GM23248 (cell line): Measurements from ENCODE around the gene ZNF689. TPM values are rescaled to one million over a fixed set of nuclear protein-coding genes. Genes with fewer than 3 reads are reported as not detected.

Experiments
- DNase-seq: peaks from one replicate; pipeline ENCODE4 v3.0.0-alpha.2; 2015
- H2AFZ ChIP-seq: fragments of 200-600 bp; sonication (generic); 2 replicates; pipeline ENCODE4 v1.6.1; 2016; ENCODE audit warnings: antibody characterized with exemption
- H3F3A ChIP-seq: fragments of 200-600 bp; sonication (generic); 2 replicates; pipeline ENCODE4 v1.6.1; 2016; ENCODE audit warnings: mild to moderate bottlenecking, antibody characterized with exemption, mixed run types; ENCODE audit not compliant: insufficient read depth
- H3K27ac ChIP-seq: fragments of 200-600 bp; sonication (generic); 2 replicates; pipeline ENCODE4 v1.5.1; 2016; ENCODE audit warnings: mild to moderate bottlenecking
- H3K27me3 ChIP-seq: fragments of 200-600 bp; sonication (generic); replicated peaks from 2 replicates; pipeline ENCODE4 v1.6.1; 2016; ENCODE audit warnings: mild to moderate bottlenecking; ENCODE audit not compliant: insufficient read depth
- H3K36me3 ChIP-seq: fragments of 200-600 bp; sonication (generic); 2 replicates; pipeline ENCODE4 v1.6.1; 2016; ENCODE audit warnings: low read depth, mild to moderate bottlenecking
- H3K4me1 ChIP-seq: fragments of 200-600 bp; sonication (generic); 2 replicates; pipeline ENCODE4 v1.6.1; 2016; ENCODE audit warnings: mild to moderate bottlenecking; ENCODE audit not compliant: insufficient read depth
- H3K4me2 ChIP-seq: fragments of 200-600 bp; sonication (generic); one replicate; pipeline ENCODE4 v1.6.1; 2016; ENCODE audit warnings: mild to moderate bottlenecking; ENCODE audit not compliant: unreplicated experiment
- H3K4me3 ChIP-seq: fragments of 200-600 bp; sonication (generic); 2 replicates; pipeline ENCODE4 v1.5.1; 2016; ENCODE audit warnings: mild to moderate bottlenecking
- H3K79me2 ChIP-seq: fragments of 200-600 bp; sonication (generic); 2 replicates; pipeline ENCODE4 v1.6.1; 2016; ENCODE audit warnings: mild to moderate bottlenecking; ENCODE audit not compliant: insufficient read depth
- H3K9ac ChIP-seq: fragments of 200-600 bp; sonication (generic); 2 replicates; pipeline ENCODE4 v1.6.1; 2016; ENCODE audit warnings: mild to moderate bottlenecking
- H3K9me2 ChIP-seq: fragments of 200-600 bp; sonication (generic); 2 replicates; pipeline ENCODE4 v1.6.1; 2016; ENCODE audit warnings: mixed run types, mild to moderate bottlenecking, moderate library complexity; ENCODE audit not compliant: insufficient read depth
- H3K9me3 ChIP-seq: fragments of 200-600 bp; sonication (generic); one replicate; pipeline ENCODE4 v1.6.1; 2017; ENCODE audit warnings: low read depth
- H4K20me1 ChIP-seq: fragments of 200-600 bp; sonication (generic); 2 replicates; pipeline ENCODE4 v1.6.0; 2016; ENCODE audit not compliant: insufficient read depth
- EZH2 ChIP-seq: fragments of 200-600 bp; sonication (generic); IDR thresholded peaks from 2 replicates; pipeline ENCODE4 v1.6.1; 2018; ENCODE audit warnings: antibody characterized with exemption, mild to moderate bottlenecking; ENCODE audit not compliant: insufficient read depth, poor library complexity, severe bottlenecking
- EZH2phosphoT487 ChIP-seq: fragments of 200-600 bp; sonication (generic); IDR thresholded peaks from 2 replicates; pipeline ENCODE4 v1.6.1; 2018; ENCODE audit warnings: antibody characterized with exemption, moderate library complexity, mild to moderate bottlenecking, low read depth; ENCODE audit not compliant: insufficient read depth
- WGBS, 2 experiments: methylation state at CpG; one replicate each; pipeline ENCODE4 v1.1.6; 2015 to 2017; ENCODE audit warnings: low lambda C conversion rate in 2 of 2, low coverage in 1 of 2; ENCODE audit errors: missing lambda C conversion rate in 2 of 2; 5-methylcytosine and 5-hydroxymethylcytosine counted together
- in situ Hi-C: fragments of 300-500 bp; cut with MboI; formaldehyde crosslinking; loops from 2 replicates; pipeline ENCODE4 v1.15.0; 2020
- polyA plus RNA-seq: library from polyadenylated mRNA; unstranded; fragments of >200 nt; fragmentation: Nextera tagmentation; extraction: Ambion mirVana; gene quantifications from 2 replicates; pipeline ENCODE4 v1.2.1, GENCODE V29; 2016
- total RNA-seq: library from RNA; depleted of rRNA; stranded (reverse); fragments of >200 nt; shearing (Covaris generic); gene quantifications from 2 replicates; pipeline ENCODE4 v1.2.3, GENCODE V29; 2014

Gene ZNF689
- total and polyA plus RNA-seq, 2 experiments from 2014 or later: 5.1 to 5.7 TPM

DNA sequence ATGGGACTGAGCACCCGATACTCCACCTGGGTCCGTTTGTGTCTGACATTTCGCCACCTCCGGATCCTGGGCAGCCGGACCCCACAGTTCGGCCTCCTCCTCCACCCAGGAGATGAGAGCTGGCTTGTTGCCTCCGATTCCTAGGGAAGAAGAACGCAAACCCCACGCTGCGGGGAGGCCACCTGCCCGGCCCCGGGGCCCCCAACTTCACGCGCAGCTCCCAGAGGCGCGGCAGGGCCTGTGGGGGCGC lies 52.6 kb downstream of the ZNF689 start:
- in situ Hi-C loops: no loop called here
- Histone ChIP-seq H3F3A (no peaks in the 10 kb centered on the region), H3K9me2 (no peaks in the 10 kb centered on the region), H3K36me3 (no peaks in the 10 kb centered on the region), H3K4me1 (no peaks in the 10 kb centered on the region), H3K27ac (peak overlapping the region; percentile 86), H3K9ac (peak overlapping the region; percentile 96), H3K4me3 (peak overlapping the region; percentile 93), H2AFZ (peak overlapping the region; percentile 93), H3K27me3 (no peaks in the 10 kb centered on the region), H3K9me3 (no peaks in the 10 kb centered on the region), H4K20me1 (no peaks in the 10 kb centered on the region), H3K4me2 (peak overlapping the region; percentile 83), H3K79me2 (peaks cover 37% of the 10 kb centered on the region)
- peak; percentile 58 for DNase-seq
- WGBS, 2 experiments: 1 to 2% methylated on average over 17 of the region's 17 CpGs
- TF ChIP-seq EZH2 (no peak), EZH2phosphoT487 (no peak)

GRCh38 chr16:30556125-30556473 lies 54.1 kb downstream of the ZNF689 start:
- H3K36me3 ChIP-seq: no peaks in the 10 kb centered on the region
- TF ChIP-seq EZH2phosphoT487: no peak
- TF ChIP-seq EZH2: no peak
- in situ Hi-C loops: no loop called here
- DNase-seq: no peak
- H3K4me1 ChIP-seq: no peaks in the 10 kb centered on the region
- H3K9me2 ChIP-seq: no peaks in the 10 kb centered on the region
- H3K79me2 ChIP-seq: peaks cover 37% of the 10 kb centered on the region
- H4K20me1 ChIP-seq: no peaks in the 10 kb centered on the region
- H3K27me3 ChIP-seq: no peaks in the 10 kb centered on the region
- no peak overlapping the region for H3K4me2 ChIP-seq
- H3K27ac ChIP-seq: no peak overlapping the region
- no peak overlapping the region for H3K9ac ChIP-seq
- H2AFZ ChIP-seq: no peak overlapping the region
- no peaks in the 10 kb centered on the region for H3K9me3 ChIP-seq
- H3K4me3 ChIP-seq: no peak overlapping the region
- no peaks in the 10 kb centered on the region for H3F3A ChIP-seq
- WGBS, 2 experiments: 78 to 81% methylated on average over 10 of the region's 10 CpGs

DNA sequence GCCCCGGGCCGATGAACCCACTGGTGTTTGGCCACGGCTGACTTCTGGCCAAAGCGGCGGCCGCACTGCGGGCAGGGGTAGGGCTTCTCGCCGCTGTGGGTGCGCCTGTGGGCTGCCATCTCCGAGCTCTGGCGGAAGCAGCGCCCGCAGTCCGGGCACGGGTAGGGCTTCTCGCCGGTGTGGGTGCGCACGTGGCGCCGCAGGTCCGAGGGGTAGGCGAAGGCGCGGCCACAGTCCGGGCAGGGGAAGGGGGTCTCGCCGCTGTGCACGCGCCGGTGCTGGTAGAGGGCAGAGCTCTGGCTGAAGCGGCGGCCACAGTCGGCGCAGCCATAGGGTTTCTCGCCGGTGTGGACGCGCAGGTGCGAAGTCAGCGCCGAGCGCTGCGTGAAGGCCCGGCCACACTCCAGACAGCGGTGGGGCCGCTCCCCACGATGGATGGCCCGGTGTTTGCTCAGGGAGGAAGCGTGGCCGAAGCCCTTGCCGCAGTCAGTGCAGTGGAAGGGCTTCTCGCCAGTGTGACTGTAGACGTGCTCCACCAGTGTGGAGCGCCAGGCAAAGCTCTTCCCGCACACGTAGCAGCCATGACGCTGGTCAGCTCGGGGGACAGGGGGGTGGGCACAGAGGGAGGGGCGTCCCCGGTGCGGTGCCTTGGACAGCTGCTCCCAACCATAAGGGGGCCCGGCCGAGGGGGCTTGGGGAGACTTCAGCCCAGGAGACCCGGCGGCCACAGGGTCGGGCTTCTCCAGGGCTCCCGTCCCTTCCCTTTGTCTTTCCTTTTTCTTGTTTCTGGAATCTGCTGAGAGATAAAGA lies 54.7 kb downstream of the ZNF689 start:
- Histone ChIP-seq H2AFZ (no peak overlapping the region), H3K9me3 (no peaks in the 10 kb centered on the region), H3K27me3 (no peaks in the 10 kb centered on the region), H3K4me2 (no peak overlapping the region), H3K9me2 (no peaks in the 10 kb centered on the region), H3K9ac (no peak overlapping the region), H3K4me3 (no peak overlapping the region), H3K79me2 (peaks cover 37% of the 10 kb centered on the region), H3F3A (no peaks in the 10 kb centered on the region), H3K27ac (no peak overlapping the region), H4K20me1 (no peaks in the 10 kb centered on the region), H3K4me1 (no peaks in the 10 kb centered on the region), H3K36me3 (no peaks in the 10 kb centered on the region)
- 96 to 97% methylated on average over 54 to 69 of the region's 69 CpGs for WGBS, 2 experiments
- in situ Hi-C loops: no loop called here
- no peak for TF ChIP-seq EZH2phosphoT487
- no peak for TF ChIP-seq EZH2
- DNase-seq: no peak

- Histone ChIP-seq H2AFZ (no peak overlapping the region), H3K9me2 (no peaks in the 10 kb centered on the region), H3K79me2 (peaks cover 37% of the 10 kb centered on the region), H3K27me3 (no peaks in the 10 kb centered on the region), H3K4me1 (no peaks in the 10 kb centered on the region), H3K27ac (no peak overlapping the region), H3K36me3 (no peaks in the 10 kb centered on the region), H3K4me3 (no peak overlapping the region), H3K9ac (no peak overlapping the region), H3K9me3 (no peaks in the 10 kb centered on the region), H3K4me2 (no peak overlapping the region), H4K20me1 (no peaks in the 10 kb centered on the region), H3F3A (no peaks in the 10 kb centered on the region)
- whole genome bisulfite sequencing, 2 experiments: 96 to 99% methylated on average over 18 of the region's 18 CpGs
- TF ChIP-seq EZH2: no peak
- no peak for TF ChIP-seq EZH2phosphoT487
- no peak for DNase-seq
- in situ Hi-C loops: no loop called here
Measured at GRCh38 chr16:30554557-30555314, 55.5 kb downstream of the ZNF689 start.
